Measurements from ENCODE around the gene ZHX3. TPM values are rescaled to one million over a fixed set of nuclear protein-coding genes. Genes with fewer than 3 reads are reported as not detected.

The ZHX3 gene
- total and polyA plus RNA-seq, 2 of the 13 experiments (the other 11 are each of a cell fraction or from before 2014, with no cell fraction given): 8.4 to 11.7 TPM

GRCh38 chr20:41136680-41137613 is 180.6 kb downstream of the ZHX3 start, which contains the start of gene PLCG1 (continued):
- no peak for TF ChIP-seq MLLT10 (CRISPR knock-in tag; IDR thresholded peaks at IDR 0.05)
- no peak for TF ChIP-seq ZNF326 (CRISPR knock-in tag; IDR thresholded peaks at IDR 0.05; ENCODE audit: borderline replicate concordance)
- TF ChIP-seq MATR3 (CRISPR knock-in tag; IDR thresholded peaks at IDR 0.05): 0 out of 2 replicates have a peak, but pooled peaks have one; percentile 91
- no peak for TF ChIP-seq ZNF562 (CRISPR knock-in tag; IDR thresholded peaks at IDR 0.05; ENCODE audit: borderline replicate concordance)
- no peak for TF ChIP-seq PRDM10 (CRISPR knock-in tag; IDR thresholded peaks at IDR 0.05; ENCODE audit: low read depth)
- peak; percentile 84; the same call in 1 of the 2 replicates for TF ChIP-seq ZNF720 (CRISPR knock-in tag; IDR thresholded peaks at IDR 0.05)
- peak; percentile 81 for TF ChIP-seq YY1 (IDR thresholded peaks at IDR 0.05; ENCODE audit: insufficient read depth, insufficient replicate concordance, low read depth, low read length)
- no peak; the same call in 1 of the 2 replicates for TF ChIP-seq ZHX2 (IDR thresholded peaks at IDR 0.05; ENCODE audit: low read depth)
- TF ChIP-seq ZHX2 (CRISPR knock-in tag; IDR thresholded peaks at IDR 0.05; ENCODE audit: borderline replicate concordance): peak; percentile 97; the same call in 1 of the 2 replicates
- TF ChIP-seq THAP8 (CRISPR knock-in tag; IDR thresholded peaks at IDR 0.05; ENCODE audit: borderline replicate concordance): peak; percentile 99
- no peak for TF ChIP-seq ZNF414 (CRISPR knock-in tag; IDR thresholded peaks at IDR 0.05)
- no peak for TF ChIP-seq ZNF550 (CRISPR knock-in tag; IDR thresholded peaks at IDR 0.05; ENCODE audit: borderline replicate concordance)
- peak; percentile 81 for TF ChIP-seq TFDP1 (CRISPR knock-in tag; IDR thresholded peaks at IDR 0.05; ENCODE audit: borderline replicate concordance)
